Astrocyte of the cerebellum (primary cell): ENCODE data around the gene PDE6B.

ENCODE experiments used
- DNase-seq: peaks from one replicate; pipeline ENCODE4 v3.0.0-alpha.2; 2011; ENCODE audit warnings: low read depth
- H3K4me3 ChIP-seq: 2 replicates; pipeline ENCODE4 v1.5.1; 2011; ENCODE audit warnings: mild to moderate bottlenecking, low read depth, low read length, moderate library complexity
- CTCF ChIP-seq: IDR thresholded peaks from 2 replicates; pipeline ENCODE4 v1.5.1; 2012; ENCODE audit warnings: low read length, low read depth, moderate library complexity, mild to moderate bottlenecking; ENCODE audit errors: missing control alignments
- in situ Hi-C: cut with HindIII; loops from 2 replicates; pipeline ENCODE4 v1.10.0; 2017; ENCODE audit warnings: low sequenced_read_pairs

The PDE6B gene

DNA sequence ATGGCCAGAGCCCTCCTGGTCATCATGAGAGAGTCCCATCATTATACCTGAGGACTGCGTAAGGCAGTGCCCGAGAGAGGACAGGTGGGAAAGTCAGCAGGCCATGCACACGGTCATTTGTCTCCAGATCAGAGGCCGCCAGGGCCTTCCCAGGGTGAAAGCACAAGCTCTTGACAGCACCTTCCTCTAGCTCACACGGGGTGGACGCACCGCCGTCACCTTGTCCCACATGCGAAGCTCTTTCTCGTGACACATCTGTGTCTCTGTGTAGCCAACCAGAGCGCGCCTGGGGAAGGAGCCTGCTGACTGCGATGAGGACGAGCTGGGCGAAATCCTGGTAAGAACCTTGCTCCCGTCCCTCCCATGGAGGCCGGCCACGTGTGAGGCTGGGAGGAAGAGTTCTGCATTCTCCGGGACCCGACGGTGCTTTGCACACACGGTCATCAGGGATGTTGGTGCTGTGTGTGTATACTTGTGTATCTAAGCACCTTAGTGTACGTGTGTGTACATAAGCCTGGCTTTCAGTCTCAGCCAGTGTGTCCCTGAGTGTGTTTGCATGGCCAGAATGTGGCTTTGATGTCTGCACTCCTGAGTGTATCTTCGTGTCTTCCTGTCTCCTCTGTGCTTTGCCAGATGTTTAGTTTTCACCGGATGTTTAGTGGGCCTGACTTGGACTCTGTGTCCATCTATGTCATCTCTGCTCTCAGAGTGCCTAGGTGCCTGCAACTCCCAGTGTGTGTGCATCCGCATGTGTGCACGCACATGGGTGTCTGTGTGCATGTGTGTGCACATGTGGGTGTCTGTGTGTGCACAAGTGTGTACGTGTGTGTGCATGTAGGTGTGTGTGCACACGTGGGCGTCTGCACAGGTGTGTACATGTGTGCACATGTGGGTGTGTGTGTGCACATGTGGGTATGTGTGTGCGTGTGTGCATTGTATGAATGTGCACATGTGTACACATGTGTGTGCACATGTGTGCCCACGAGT, 33.6 kb downstream of the PDE6B start:
- no peak overlapping the region for H3K4me3 ChIP-seq
- TF ChIP-seq CTCF = no peak
- no peak for DNase-seq
- in situ Hi-C loops = no loop called here

DNA sequence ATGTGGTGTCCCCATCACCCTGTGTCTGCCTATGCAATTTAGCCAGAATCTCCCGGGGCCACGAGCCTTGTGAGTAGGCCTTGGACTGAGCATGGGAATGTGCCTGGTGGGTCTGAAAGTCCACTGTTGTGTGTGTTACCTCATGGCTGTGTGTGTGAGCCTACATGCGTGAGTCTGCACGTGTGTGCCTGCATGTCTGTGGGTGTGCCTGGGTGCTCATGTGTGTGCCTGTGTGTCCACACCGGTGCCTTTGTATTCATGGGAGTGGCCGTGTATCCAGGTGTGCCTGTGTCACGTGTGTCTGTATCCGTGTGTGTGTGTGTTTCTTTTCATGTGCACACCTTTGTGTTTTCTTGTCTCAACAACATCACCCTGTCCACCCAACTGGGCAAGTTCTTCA, 34.5 kb downstream of the PDE6B start:
- no peak for DNase-seq
- in situ Hi-C loops = no loop called here
- no peak for TF ChIP-seq CTCF
- H3K4me3 ChIP-seq = no peak overlapping the region

GRCh38 chr4:660401-660800, 35.0 kb downstream of the PDE6B start:
- TF ChIP-seq CTCF = no peak
- in situ Hi-C loops = no loop called here
- no peak for DNase-seq
- H3K4me3 ChIP-seq = no peak overlapping the region

DNA sequence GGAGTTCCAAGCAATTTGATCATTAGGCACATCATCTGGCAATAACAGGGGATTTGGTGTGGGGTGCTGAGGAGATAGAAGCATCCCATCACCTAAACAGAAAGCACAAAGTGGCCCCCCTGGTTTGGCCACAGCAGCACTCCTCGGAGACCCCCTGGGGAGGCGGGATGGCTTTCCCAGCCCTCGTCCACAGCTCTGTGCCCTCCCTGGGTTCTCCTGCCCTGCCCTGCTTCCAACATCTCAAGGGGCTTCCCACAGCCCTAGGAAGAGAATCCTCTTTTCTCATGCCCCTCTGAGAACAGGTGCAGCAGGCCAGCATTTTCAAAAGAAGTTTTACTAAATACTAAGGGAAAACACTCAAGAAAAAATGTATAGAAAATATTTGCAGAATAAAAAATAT, 35.9 kb downstream of the PDE6B start:
- no peak overlapping the region for H3K4me3 ChIP-seq
- in situ Hi-C loops = no loop called here
- DNase-seq = no peak
- no peak for TF ChIP-seq CTCF

- no peak for TF ChIP-seq CTCF
- no peak for DNase-seq
- no peak overlapping the region for H3K4me3 ChIP-seq
- in situ Hi-C loops = no loop called here
Observed at GRCh38 chr4:661881-662761, 36.7 kb downstream of the PDE6B start.

DNA sequence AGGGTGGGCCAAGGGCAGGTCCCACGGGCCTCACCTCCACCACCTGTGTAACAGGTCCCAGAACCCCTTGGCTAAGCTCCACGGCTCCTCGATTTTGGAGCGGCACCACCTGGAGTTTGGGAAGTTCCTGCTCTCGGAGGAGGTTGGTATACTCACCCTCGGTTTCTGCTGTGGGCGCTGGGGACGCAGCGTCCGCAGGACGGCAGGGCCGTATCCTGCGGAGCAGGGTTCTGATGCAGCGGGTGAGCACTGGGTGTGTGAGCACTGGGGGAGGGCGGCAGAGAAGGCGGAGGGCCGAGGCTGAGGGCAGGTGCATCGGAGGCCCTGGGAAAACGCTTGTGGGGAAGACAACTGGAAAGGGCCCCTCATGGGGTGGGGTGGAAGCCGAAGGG, 37.7 kb downstream of the PDE6B start:
- no peak for TF ChIP-seq CTCF
- DNase-seq = no peak
- in situ Hi-C loops = no loop called here
- H3K4me3 ChIP-seq = peak overlapping the region; percentile 36
